ENCODE measurements around the gene TNFRSF4.

Gene TNFRSF4

GRCh38 chr1:1223891-1224290 is 9.9 kb upstream of the TNFRSF4 start:
- peaks cover 61% of the 10 kb centered on the region for H3K36me3 ChIP-seq (ENCODE audit: low read depth)
- ATAC-seq (ENCODE audit: low read depth) (no peak), DNase-seq (ENCODE audit: low spot score) (no peak)
- H3K27me3 ChIP-seq (ENCODE audit: insufficient read depth, poor library complexity, severe bottlenecking), result no peaks in the 10 kb centered on the region
- H3K27ac ChIP-seq (ENCODE audit: poor library complexity, severe bottlenecking), result no peak overlapping the region
- no peaks in the 10 kb centered on the region for H3K9me3 ChIP-seq (ENCODE audit: severe bottlenecking)
- TF ChIP-seq CTCF (IDR thresholded peaks at IDR 0.05; ENCODE audit: poor library complexity, severe bottlenecking), result no peak
- H3K4me3 ChIP-seq (ENCODE audit: severe bottlenecking), result no peak overlapping the region
- no peaks in the 10 kb centered on the region for H3K4me1 ChIP-seq (ENCODE audit: insufficient read depth, poor library complexity, severe bottlenecking)

- Histone ChIP-seq H3K9me3 (ENCODE audit: severe bottlenecking) (no peaks in the 10 kb centered on the region), H3K36me3 (ENCODE audit: low read depth) (peaks cover 58% of the 10 kb centered on the region), H3K27me3 (ENCODE audit: insufficient read depth, poor library complexity, severe bottlenecking) (no peaks in the 10 kb centered on the region), H3K4me1 (ENCODE audit: insufficient read depth, poor library complexity, severe bottlenecking) (no peaks in the 10 kb centered on the region), H3K4me3 (ENCODE audit: severe bottlenecking) (no peak overlapping the region), H3K27ac (ENCODE audit: poor library complexity, severe bottlenecking) (no peak overlapping the region)
- no peak for TF ChIP-seq CTCF (IDR thresholded peaks at IDR 0.05; ENCODE audit: poor library complexity, severe bottlenecking)
- no peak for DNase-seq (ENCODE audit: low spot score)
- ATAC-seq (ENCODE audit: low read depth), result no peak
These were observed 9.4 kb upstream of the TNFRSF4 start for GRCh38 chr1:1223321-1223720.

GRCh38 chr1:1222575-1223225 is 8.7 kb upstream of the TNFRSF4 start:
- Histone ChIP-seq H3K4me3 (ENCODE audit: severe bottlenecking) (no peak overlapping the region), H3K36me3 (ENCODE audit: low read depth) (peaks cover 57% of the 10 kb centered on the region), H3K4me1 (ENCODE audit: insufficient read depth, poor library complexity, severe bottlenecking) (peaks cover 4% of the 10 kb centered on the region), H3K27me3 (ENCODE audit: insufficient read depth, poor library complexity, severe bottlenecking) (no peaks in the 10 kb centered on the region), H3K9me3 (ENCODE audit: severe bottlenecking) (no peaks in the 10 kb centered on the region), H3K27ac (ENCODE audit: poor library complexity, severe bottlenecking) (no peak overlapping the region)
- TF ChIP-seq CTCF (IDR thresholded peaks at IDR 0.05; ENCODE audit: poor library complexity, severe bottlenecking), result no peak
- DNase-seq (ENCODE audit: low spot score) (no peak), ATAC-seq (ENCODE audit: low read depth) (no peak)

- Histone ChIP-seq H3K27me3 (ENCODE audit: insufficient read depth, poor library complexity, severe bottlenecking) (no peaks in the 10 kb centered on the region), H3K4me1 (ENCODE audit: insufficient read depth, poor library complexity, severe bottlenecking) (peaks cover 6% of the 10 kb centered on the region), H3K36me3 (ENCODE audit: low read depth) (peaks cover 58% of the 10 kb centered on the region)
These were observed 8.1 kb upstream of the TNFRSF4 start for GRCh38 chr1:1221887-1222574.

More at GRCh38 chr1:1221887-1222574, 8.1 kb upstream of the TNFRSF4 start:
- Histone ChIP-seq H3K27ac (ENCODE audit: poor library complexity, severe bottlenecking) (no peak overlapping the region), H3K4me3 (ENCODE audit: severe bottlenecking) (no peak overlapping the region), H3K9me3 (ENCODE audit: severe bottlenecking) (no peaks in the 10 kb centered on the region)
- DNase-seq (ENCODE audit: low spot score) (no peak), ATAC-seq (ENCODE audit: low read depth) (no peak)
- no peak for TF ChIP-seq CTCF (IDR thresholded peaks at IDR 0.05; ENCODE audit: poor library complexity, severe bottlenecking)
